ENCODE measurements around the gene KCNH4. TPM values are rescaled to one million over a fixed set of nuclear protein-coding genes. Genes with fewer than 3 reads are reported as not detected.

The KCNH4 gene
- total and polyA plus RNA-seq, 2 of the 13 experiments (the other 11 are each of a cell fraction or from before 2014, with no cell fraction given), result 0.01 to 0.09 TPM

DNA sequence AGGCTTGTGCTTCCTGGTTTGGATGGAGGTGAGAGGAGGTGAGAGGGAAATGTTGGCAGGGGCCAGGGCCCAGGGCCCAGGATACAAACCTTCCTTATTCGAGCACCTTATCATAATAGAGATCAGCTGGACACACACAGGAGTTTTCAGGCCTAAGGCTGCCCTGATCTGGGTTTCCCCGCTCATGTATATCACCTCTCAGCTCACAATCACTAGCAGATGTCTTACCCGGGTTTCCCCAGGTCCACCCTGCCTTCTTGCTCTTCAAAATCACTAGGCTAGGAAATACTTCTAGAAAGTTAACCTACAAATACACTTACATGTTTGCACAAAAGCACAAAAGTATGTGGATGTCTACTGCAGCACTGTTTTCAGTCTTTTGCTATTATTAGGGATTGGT, 54.1 kb downstream of the KCNH4 start:
- ChIA-PET POLR2A (no interaction called here), CTCF (ENCODE audit: low intra/inter-chr PET ratio, low total read pairs) (no interaction called here)
- ATAC-seq (no peak), FAIRE-seq (no peak), DNase-seq (ENCODE audit: low spot score) (no peak)
- Histone ChIP-seq H3K79me2 (ENCODE audit: insufficient read depth, low read length) (peaks cover 10% of the 10 kb centered on the region), H3K27ac (ENCODE audit: extremely low read length, insufficient read depth, low read length) (no peak overlapping the region), H2AFZ (ENCODE audit: low read length) (no peak overlapping the region), H3K4me2 (ENCODE audit: low read depth, low read length) (no peak overlapping the region), H4K20me1 (ENCODE audit: insufficient read depth, low read length) (no peaks in the 10 kb centered on the region; the same call in 1 of the 2 replicates), H3K9ac (ENCODE audit: insufficient read depth, low read depth, low read length) (no peak overlapping the region), H3K4me1 (ENCODE audit: insufficient read depth, low read length) (peaks cover 9% of the 10 kb centered on the region; the same call in 1 of the 2 replicates), H3K9me3 (ENCODE audit: low read length) (no peaks in the 10 kb centered on the region), H3K27me3 (ENCODE audit: control insufficient read depth in 1 of 2, insufficient read depth in 2 of 2, low read length in 2 of 2) (no peaks in the 10 kb centered on the region), H3K36me3 (replicated peaks in 1 of 2; ENCODE audit: control insufficient read depth in 1 of 2, insufficient read depth in 2 of 2, low read length in 2 of 2) (peaks cover 37 to 65% of the 10 kb centered on the region in 2 experiments), H3K4me3 (replicated peaks in 1 of 3; ENCODE audit: insufficient read depth in 1 of 3, low read depth in 2 of 3, low read length in 3 of 3) (no peak overlapping the region)
- no TSS peak for BruUV-seq (replicated peaks)
- intact Hi-C loops (cut with micrococcal nuclease; ENCODE audit: unreplicated experiment) (no loop called here), in situ Hi-C loops (cut with HindIII; ENCODE audit: extremely low pct_ligation_motif_present, low pct_unique_long_range_greater_than_20kb) (no loop called here)
- 88% methylated on average over 3 of the region's 3 CpGs for WGBS (ENCODE audit: low lambda C conversion rate)
- TF ChIP-seq FOSL1 (CRISPR knock-in tag; IDR thresholded peaks at IDR 0.05; ENCODE audit: borderline replicate concordance), result no peak
- no peak for TF ChIP-seq HNF4A (CRISPR knock-in tag; IDR thresholded peaks at IDR 0.05)
- no peak for TF ChIP-seq STAT5B (CRISPR knock-in tag; IDR thresholded peaks at IDR 0.05)
- no peak for TF ChIP-seq CENPT (CRISPR knock-in tag; IDR thresholded peaks at IDR 0.05; ENCODE audit: low read depth)
- no peak for TF ChIP-seq NFIB (CRISPR knock-in tag; IDR thresholded peaks at IDR 0.05; ENCODE audit: borderline replicate concordance)
- no peak for TF ChIP-seq ZNF776 (CRISPR knock-in tag; IDR thresholded peaks at IDR 0.05)

DNA sequence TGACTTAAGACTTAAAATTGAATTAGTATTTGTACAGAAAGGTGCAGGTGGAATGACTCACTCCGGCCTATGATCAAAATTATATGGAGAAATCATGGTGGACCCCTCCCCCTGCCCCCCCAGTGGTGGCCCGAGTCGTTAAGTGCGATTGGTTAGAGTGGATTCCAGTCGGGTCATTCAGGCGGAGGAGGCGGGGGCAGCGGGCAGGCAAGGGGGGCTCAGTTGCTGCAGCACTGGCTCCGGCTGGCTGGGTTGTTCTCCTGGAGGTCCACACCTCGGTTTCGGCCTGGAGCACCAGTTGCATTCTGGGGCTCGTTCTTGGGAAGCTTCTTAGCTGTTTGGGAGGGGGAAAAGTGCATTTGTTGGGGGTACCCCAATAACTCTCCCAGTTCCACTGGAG, 55.4 kb downstream of the KCNH4 start:
- TF ChIP-seq ZNF510 (CRISPR knock-in tag; IDR thresholded peaks at IDR 0.05; ENCODE audit: low read depth), result no peak
- TF ChIP-seq KLF6 (CRISPR knock-in tag; IDR thresholded peaks at IDR 0.05), result no peak
- TF ChIP-seq, protein P1, sequence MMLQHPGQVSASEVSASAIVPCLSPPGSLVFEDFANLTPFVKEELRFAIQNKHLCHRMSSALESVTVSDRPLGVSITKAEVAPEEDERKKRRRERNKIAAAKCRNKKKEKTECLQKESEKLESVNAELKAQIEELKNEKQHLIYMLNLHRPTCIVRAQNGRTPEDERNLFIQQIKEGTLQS (CRISPR knock-in tag; IDR thresholded peaks at IDR 0.05), result no peak
- no peak for TF ChIP-seq PAWR (CRISPR knock-in tag; IDR thresholded peaks at IDR 0.05; ENCODE audit: borderline replicate concordance)
- TF ChIP-seq FOSL2 (CRISPR knock-in tag; IDR thresholded peaks at IDR 0.05), result no peak
- TF ChIP-seq RBM22 (optimal IDR thresholded peaks at IDR 0.05; ENCODE audit: low read length), result no peak
- TF ChIP-seq NR2F1 (CRISPR knock-in tag; IDR thresholded peaks at IDR 0.05), result no peak
- TF ChIP-seq ADNP (CRISPR knock-in tag; IDR thresholded peaks at IDR 0.05), result no peak
- TF ChIP-seq GFI1 (CRISPR knock-in tag; IDR thresholded peaks at IDR 0.05; ENCODE audit: borderline replicate concordance), result no peak
- no peak for TF ChIP-seq CHCHD3 (CRISPR knock-in tag; IDR thresholded peaks at IDR 0.05)
- DNase-seq (ENCODE audit: low spot score) (no peak), ATAC-seq (no peak), FAIRE-seq (no peak)
- 94% methylated on average over 8 of the region's 12 CpGs for WGBS (ENCODE audit: low lambda C conversion rate)
- intact Hi-C loops (cut with micrococcal nuclease; ENCODE audit: unreplicated experiment) (no loop called here), in situ Hi-C loops (cut with HindIII; ENCODE audit: extremely low pct_ligation_motif_present, low pct_unique_long_range_greater_than_20kb) (no loop called here)
- Histone ChIP-seq H3K36me3 (replicated peaks in 1 of 2; ENCODE audit: control insufficient read depth in 1 of 2, insufficient read depth in 2 of 2, low read length in 2 of 2) (peaks cover 35 to 53% of the 10 kb centered on the region in 2 experiments), H3K27me3 (ENCODE audit: control insufficient read depth in 1 of 2, insufficient read depth in 2 of 2, low read length in 2 of 2) (no peaks in the 10 kb centered on the region), H3K27ac (ENCODE audit: extremely low read length, insufficient read depth, low read length) (no peak overlapping the region), H2AFZ (ENCODE audit: low read length) (no peak overlapping the region), H4K20me1 (ENCODE audit: insufficient read depth, low read length) (no peaks in the 10 kb centered on the region; the same call in 1 of the 2 replicates), H3K9me3 (ENCODE audit: low read length) (no peaks in the 10 kb centered on the region), H3K79me2 (ENCODE audit: insufficient read depth, low read length) (no peaks in the 10 kb centered on the region), H3K4me1 (ENCODE audit: insufficient read depth, low read length) (peaks cover 7% of the 10 kb centered on the region), H3K9ac (ENCODE audit: insufficient read depth, low read depth, low read length) (no peak overlapping the region), H3K4me2 (ENCODE audit: low read depth, low read length) (no peak overlapping the region), H3K4me3 (replicated peaks in 1 of 3; ENCODE audit: insufficient read depth in 1 of 3, low read depth in 2 of 3, low read length in 3 of 3) (no peak overlapping the region)
- no TSS peak for BruUV-seq (replicated peaks)
- ChIA-PET POLR2A (no interaction called here), CTCF (ENCODE audit: low intra/inter-chr PET ratio, low total read pairs) (no interaction called here)

All from HepG2 (cell line).